Tibial nerve (tissue), 4 donors: ENCODE measurements around the gene B3GAT2.

ENCODE experiments used
- CTCF ChIP-seq, 5 experiments: fragments of 200-600 bp in 3 of 5; fragments of 450-650 bp in 2 of 5; sonication (generic) in 3 of 5; IDR thresholded peaks; one replicate each; pipeline ENCODE4 v1.5.1; 2016 to 2019; ENCODE audit warnings: antibody characterized with exemption in 5 of 5, mild to moderate bottlenecking in 3 of 5, moderate library complexity in 2 of 5
- EP300 ChIP-seq, 2 donors: sonication (generic); formaldehyde crosslinking; IDR thresholded peaks; one replicate each; pipeline ENCODE4 v1.6.1; 2017; ENCODE audit warnings: antibody characterized with exemption in 2 of 2, mild to moderate bottlenecking in 1 of 2
- POLR2A ChIP-seq, 2 donors: fragments of 450-650 bp; IDR thresholded peaks; one replicate each; pipeline ENCODE4 v1.6.1; 2017; ENCODE audit warnings: antibody characterized with exemption in 2 of 2, mild to moderate bottlenecking in 2 of 2, moderate library complexity in 2 of 2

GRCh38 chr6:70884074-70884983 lies 72.5 kb downstream of the B3GAT2 start:
- TF ChIP-seq CTCF (IDR thresholded peaks at IDR 0.05) (peak; percentile 74 to 96 (median 84)), EP300 (IDR thresholded peaks at IDR 0.05) (no peak), POLR2A (IDR thresholded peaks at IDR 0.05) (no peak)
